ENCODE data around the gene HLCS.

- no peak for TF ChIP-seq POLR2AphosphoS5 (IDR thresholded peaks at IDR 0.05; ENCODE audit: low read length)
- TF ChIP-seq, protein P1, sequence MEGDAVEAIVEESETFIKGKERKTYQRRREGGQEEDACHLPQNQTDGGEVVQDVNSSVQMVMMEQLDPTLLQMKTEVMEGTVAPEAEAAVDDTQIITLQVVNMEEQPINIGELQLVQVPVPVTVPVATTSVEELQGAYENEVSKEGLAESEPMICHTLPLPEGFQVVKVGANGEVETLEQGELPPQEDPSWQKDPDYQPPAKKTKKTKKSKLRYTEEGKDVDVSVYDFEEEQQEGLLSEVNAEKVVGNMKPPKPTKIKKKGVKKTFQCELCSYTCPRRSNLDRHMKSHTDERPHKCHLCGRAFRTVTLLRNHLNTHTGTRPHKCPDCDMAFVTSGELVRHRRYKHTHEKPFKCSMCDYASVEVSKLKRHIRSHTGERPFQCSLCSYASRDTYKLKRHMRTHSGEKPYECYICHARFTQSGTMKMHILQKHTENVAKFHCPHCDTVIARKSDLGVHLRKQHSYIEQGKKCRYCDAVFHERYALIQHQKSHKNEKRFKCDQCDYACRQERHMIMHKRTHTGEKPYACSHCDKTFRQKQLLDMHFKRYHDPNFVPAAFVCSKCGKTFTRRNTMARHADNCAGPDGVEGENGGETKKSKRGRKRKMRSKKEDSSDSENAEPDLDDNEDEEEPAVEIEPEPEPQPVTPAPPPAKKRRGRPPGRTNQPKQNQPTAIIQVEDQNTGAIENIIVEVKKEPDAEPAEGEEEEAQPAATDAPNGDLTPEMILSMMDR (IDR thresholded peaks at IDR 0.05 in 2 of 3, conservative IDR thresholded peaks at IDR 0.05 in 1 of 3; ENCODE audit: control insufficient read depth in 2 of 3, extremely low read depth in 1 of 3, insufficient read depth in 1 of 3, low read depth in 3 of 3, low read length in 3 of 3) = no peak
- no peak for TF ChIP-seq SP1 (IDR thresholded peaks at IDR 0.05; ENCODE audit: low read depth, low read length)
Measured at GRCh38 chr21:36776981-36777617, 189.4 kb downstream of the HLCS start.

Measured in GM12878 (cell line).